Muscle layer of duodenum (tissue), 2 donors: Measurements from ENCODE around the gene HSFX4.
A peak's percentile ranks its signal among the peaks of the same experiment; 100 is the strongest.
"Not testable (repeated sequence)": the region's sequence is repeated elsewhere in the genome, so short reads cannot be mapped to it uniquely, and the experiment has no call there.

ENCODE experiments used
- H3K27ac ChIP-seq: one replicate; pipeline ENCODE4 v1.7.0; 2013; ENCODE audit warnings: mild to moderate bottlenecking, low read length
- H3K27me3 ChIP-seq: one replicate; pipeline ENCODE4 v1.7.0; 2013; ENCODE audit warnings: low read depth, mild to moderate bottlenecking, control low read depth, low read length
- H3K36me3 ChIP-seq, 2 donors: one replicate each; pipeline ENCODE4 v1.7.0; 2013; ENCODE audit warnings: low read length in 2 of 2, control low read depth in 1 of 2, mild to moderate bottlenecking in 1 of 2; ENCODE audit not compliant: insufficient read depth in 2 of 2, control insufficient read depth in 1 of 2
- H3K4me1 ChIP-seq, 2 donors: one replicate each; pipeline ENCODE4 v1.7.0; 2013; ENCODE audit warnings: low read length in 2 of 2, mild to moderate bottlenecking in 2 of 2, control low read depth in 1 of 2, moderate library complexity in 1 of 2; ENCODE audit not compliant: insufficient read depth in 2 of 2, control insufficient read depth in 1 of 2
- H3K4me3 ChIP-seq, 2 donors: one replicate each; pipeline ENCODE4 v1.7.0; 2013; ENCODE audit warnings: low read length in 2 of 2, low read depth in 1 of 2, mild to moderate bottlenecking in 1 of 2
- H3K9me3 ChIP-seq, 2 donors: one replicate each; pipeline ENCODE4 v1.7.0; 2013; ENCODE audit warnings: low read length in 2 of 2, control low read depth in 1 of 2, mild to moderate bottlenecking in 1 of 2; ENCODE audit not compliant: control insufficient read depth in 1 of 2
- donor health status: healthy.

The HSFX4 gene

GRCh38 chrX:149938881-149939654 is 9.7 kb downstream of the HSFX4 start:
- Histone ChIP-seq H3K4me3 (no peak overlapping the region), H3K27ac (no peak overlapping the region), H3K36me3 (no peaks in the 10 kb centered on the region)

GRCh38 chrX:149939655-149939904 is 10.2 kb downstream of the HSFX4 start:
- H3K4me1 ChIP-seq: peaks cover 0 to 9% of the 10 kb centered on the region in 2 donors
- no peaks in the 10 kb centered on the region for H3K27me3 ChIP-seq
- H3K36me3 ChIP-seq: no peaks in the 10 kb centered on the region
- peak overlapping the region; percentile 69 for H3K27ac ChIP-seq
- no peaks in the 10 kb centered on the region for H3K9me3 ChIP-seq
- H3K4me3 ChIP-seq: peak overlapping the region; percentile 26 to 49

More at GRCh38 chrX:149938881-149939654, 9.7 kb downstream of the HSFX4 start:
- Histone ChIP-seq H3K4me1 (peaks cover 0 to 9% of the 10 kb centered on the region in 2 donors), H3K27me3 (no peaks in the 10 kb centered on the region), H3K9me3 (no peaks in the 10 kb centered on the region)

GRCh38 chrX:149939905-149940673 is 10.7 kb downstream of the HSFX4 start:
- H3K27me3 ChIP-seq: no peaks in the 10 kb centered on the region
- H3K4me1 ChIP-seq: peaks cover 0 to 9% of the 10 kb centered on the region in 2 donors
- H3K36me3 ChIP-seq: no peaks in the 10 kb centered on the region
- H3K27ac ChIP-seq: peak overlapping the region; percentile 69
- no peaks in the 10 kb centered on the region for H3K9me3 ChIP-seq
- peak overlapping the region; percentile 26 to 49 for H3K4me3 ChIP-seq

GRCh38 chrX:149940674-149941024 is 11.3 kb downstream of the HSFX4 start:
- H3K9me3 ChIP-seq, H3K36me3 ChIP-seq, H3K4me1 ChIP-seq, H3K27ac ChIP-seq, H3K4me3 ChIP-seq, H3K27me3 ChIP-seq: not testable (repeated sequence)

- not testable (repeated sequence) for H3K36me3 ChIP-seq, H3K9me3 ChIP-seq, H3K4me3 ChIP-seq, H3K4me1 ChIP-seq, H3K27me3 ChIP-seq, H3K27ac ChIP-seq
Measured at GRCh38 chrX:149945087-149945670, 15.8 kb downstream of the HSFX4 start.

GRCh38 chrX:149945820-149946219 is 16.4 kb downstream of the HSFX4 start:
- H3K9me3 ChIP-seq, H3K36me3 ChIP-seq, H3K4me1 ChIP-seq, H3K27me3 ChIP-seq, H3K27ac ChIP-seq, H3K4me3 ChIP-seq: not testable (repeated sequence)

- H3K4me1 ChIP-seq, H3K9me3 ChIP-seq, H3K27ac ChIP-seq, H3K27me3 ChIP-seq, H3K36me3 ChIP-seq, H3K4me3 ChIP-seq: not testable (repeated sequence)
Measured at GRCh38 chrX:149946932-149947331, 17.6 kb downstream of the HSFX4 start.

- peaks cover 0 to 4% of the 10 kb centered on the region in 2 donors for H3K36me3 ChIP-seq
- H3K4me1 ChIP-seq: no peaks in the 10 kb centered on the region
- H3K9me3 ChIP-seq: no peaks in the 10 kb centered on the region
- no peak overlapping the region for H3K27ac ChIP-seq
- H3K4me3 ChIP-seq: no peak overlapping the region
- H3K27me3 ChIP-seq: no peaks in the 10 kb centered on the region
Measured at GRCh38 chrX:149948016-149948415, 18.6 kb downstream of the HSFX4 start.

- peak overlapping the region; percentile 16 for H3K27ac ChIP-seq
Measured at GRCh38 chrX:149949743-149950436, 20.5 kb downstream of the HSFX4 start.

GRCh38 chrX:149950681-149951080 is 21.3 kb downstream of the HSFX4 start:
- H3K4me3 ChIP-seq: no peak overlapping the region
- no peak overlapping the region for H3K27ac ChIP-seq
- peaks cover 0 to 4% of the 10 kb centered on the region in 2 donors for H3K36me3 ChIP-seq
- H3K27me3 ChIP-seq: no peaks in the 10 kb centered on the region
- no peaks in the 10 kb centered on the region for H3K4me1 ChIP-seq
- H3K9me3 ChIP-seq: no peaks in the 10 kb centered on the region

More at GRCh38 chrX:149949743-149950436, 20.5 kb downstream of the HSFX4 start:
- Histone ChIP-seq H3K4me3 (no peak overlapping the region), H3K4me1 (no peaks in the 10 kb centered on the region), H3K36me3 (peaks cover 0 to 4% of the 10 kb centered on the region in 2 donors), H3K9me3 (no peaks in the 10 kb centered on the region), H3K27me3 (no peaks in the 10 kb centered on the region)

- H3K27me3 ChIP-seq: no peaks in the 10 kb centered on the region
Measured at GRCh38 chrX:149961572-149961971, 32.2 kb downstream of the HSFX4 start.

More at GRCh38 chrX:149961572-149961971, 32.2 kb downstream of the HSFX4 start:
- no peak overlapping the region for H3K27ac ChIP-seq
- H3K36me3 ChIP-seq: peaks cover 3 to 12% of the 10 kb centered on the region in 2 donors
- H3K4me3 ChIP-seq: no peak overlapping the region
- peaks cover 0 to 4% of the 10 kb centered on the region in 2 donors for H3K4me1 ChIP-seq
- no peaks in the 10 kb centered on the region for H3K9me3 ChIP-seq
